Daoy (cell line): ENCODE measurements around the gene STX4. TPM values are rescaled to one million over a fixed set of nuclear protein-coding genes. Genes with fewer than 3 reads are reported as not detected.

Experiments used
- DNase-seq: peaks from one replicate; pipeline ENCODE4 v3.0.0-alpha.2; 2015; ENCODE audit warnings: low read depth
- total RNA-seq: library from RNA; depleted of rRNA; stranded (reverse); fragments of >200 nt; shearing (Covaris generic); gene quantifications from 2 replicates; pipeline ENCODE4 v1.2.3, GENCODE V29; 2014

Gene STX4
- total RNA-seq, 1 experiment from 2014 or later = 16.1 TPM

GRCh38 chr16:31064882-31065461, 31.6 kb downstream of the STX4 start:
- DNase-seq = peak; percentile 79

DNA sequence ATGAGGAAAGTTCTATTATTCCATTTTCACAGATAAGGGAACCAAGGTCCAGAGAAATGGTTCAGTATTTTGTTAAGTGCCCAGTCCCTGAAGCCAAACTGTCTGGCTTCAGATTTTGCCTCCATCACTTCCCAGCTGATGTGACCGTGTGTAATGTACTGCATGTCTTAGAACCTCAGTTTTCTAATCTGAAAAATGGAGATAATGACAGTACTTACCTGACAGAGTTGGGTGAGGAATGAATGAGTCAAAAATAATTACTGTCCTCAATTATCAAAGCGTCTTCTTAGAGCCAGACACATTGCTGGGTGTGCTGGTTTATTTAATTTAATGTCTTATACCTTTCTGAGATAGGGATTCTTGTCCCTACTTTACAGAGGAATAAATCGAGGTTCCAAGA, 34.0 kb downstream of the STX4 start:
- no peak for DNase-seq

GRCh38 chr16:31071861-31072260, 38.5 kb downstream of the STX4 start:
- peak; percentile 59 for DNase-seq

GRCh38 chr16:31072540-31073141, 39.3 kb downstream of the STX4 start:
- peak; percentile 55 for DNase-seq

GRCh38 chr16:31073142-31073969, 40.0 kb downstream of the STX4 start:
- peak; percentile 92 for DNase-seq

GRCh38 chr16:31073970-31074813, 40.8 kb downstream of the STX4 start, which contains the start of the genes ZNF646 and ZNF668:
Gene ZNF646 (plus strand): TSS chr16:31074422. CDS start chr16:31076325, 1,903 bp downstream.
Gene ZNF668 (minus strand): TSS chr16:31074240. CDS start chr16:31064459, 9,781 bp downstream.
- peak; percentile 99 for DNase-seq

DNA sequence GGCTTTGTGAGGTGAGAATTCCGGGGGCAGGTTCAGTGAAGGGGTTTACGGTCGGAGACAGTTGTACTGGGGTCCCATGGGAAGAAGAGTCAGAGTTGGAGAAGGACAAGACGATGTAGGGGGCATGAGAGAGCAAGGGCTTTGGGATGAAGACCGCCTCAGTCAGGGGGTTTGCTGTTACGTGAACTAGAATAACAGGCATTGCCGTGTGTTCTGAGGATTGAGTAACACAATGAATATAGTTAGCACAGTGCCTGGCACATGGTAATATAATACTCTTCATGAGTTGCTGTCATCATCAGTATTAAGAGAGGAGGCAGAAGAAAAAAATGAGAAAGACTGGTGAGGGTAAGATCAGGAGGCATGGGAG, 41.4 kb downstream of the STX4 start:
- DNase-seq = no peak

DNA sequence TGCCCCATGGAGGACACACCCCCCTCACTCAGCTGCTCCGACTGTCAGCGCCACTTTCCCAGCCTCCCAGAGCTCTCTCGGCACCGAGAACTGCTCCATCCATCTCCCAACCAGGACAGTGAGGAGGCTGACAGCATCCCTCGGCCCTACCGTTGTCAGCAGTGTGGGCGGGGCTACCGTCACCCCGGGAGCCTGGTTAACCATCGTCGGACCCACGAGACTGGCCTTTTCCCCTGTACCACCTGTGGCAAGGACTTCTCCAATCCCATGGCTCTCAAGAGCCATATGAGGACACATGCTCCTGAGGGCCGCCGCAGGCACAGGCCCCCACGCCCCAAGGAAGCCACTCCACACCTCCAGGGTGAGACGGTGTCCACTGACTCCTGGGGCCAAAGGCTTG, 43.0 kb downstream of the STX4 start:
- no peak for DNase-seq

DNA sequence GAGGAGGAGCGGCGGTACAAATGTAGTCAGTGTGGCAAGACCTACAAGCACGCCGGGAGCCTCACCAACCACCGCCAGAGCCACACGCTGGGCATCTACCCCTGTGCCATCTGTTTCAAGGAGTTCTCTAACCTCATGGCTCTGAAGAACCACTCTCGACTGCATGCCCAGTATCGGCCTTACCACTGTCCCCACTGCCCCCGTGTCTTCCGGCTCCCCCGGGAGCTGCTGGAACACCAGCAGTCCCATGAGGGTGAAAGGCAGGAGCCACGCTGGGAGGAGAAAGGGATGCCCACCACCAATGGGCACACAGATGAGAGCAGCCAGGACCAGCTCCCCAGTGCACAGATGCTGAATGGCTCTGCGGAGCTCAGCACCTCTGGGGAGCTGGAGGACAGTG, 43.7 kb downstream of the STX4 start:
- no peak for DNase-seq

DNA sequence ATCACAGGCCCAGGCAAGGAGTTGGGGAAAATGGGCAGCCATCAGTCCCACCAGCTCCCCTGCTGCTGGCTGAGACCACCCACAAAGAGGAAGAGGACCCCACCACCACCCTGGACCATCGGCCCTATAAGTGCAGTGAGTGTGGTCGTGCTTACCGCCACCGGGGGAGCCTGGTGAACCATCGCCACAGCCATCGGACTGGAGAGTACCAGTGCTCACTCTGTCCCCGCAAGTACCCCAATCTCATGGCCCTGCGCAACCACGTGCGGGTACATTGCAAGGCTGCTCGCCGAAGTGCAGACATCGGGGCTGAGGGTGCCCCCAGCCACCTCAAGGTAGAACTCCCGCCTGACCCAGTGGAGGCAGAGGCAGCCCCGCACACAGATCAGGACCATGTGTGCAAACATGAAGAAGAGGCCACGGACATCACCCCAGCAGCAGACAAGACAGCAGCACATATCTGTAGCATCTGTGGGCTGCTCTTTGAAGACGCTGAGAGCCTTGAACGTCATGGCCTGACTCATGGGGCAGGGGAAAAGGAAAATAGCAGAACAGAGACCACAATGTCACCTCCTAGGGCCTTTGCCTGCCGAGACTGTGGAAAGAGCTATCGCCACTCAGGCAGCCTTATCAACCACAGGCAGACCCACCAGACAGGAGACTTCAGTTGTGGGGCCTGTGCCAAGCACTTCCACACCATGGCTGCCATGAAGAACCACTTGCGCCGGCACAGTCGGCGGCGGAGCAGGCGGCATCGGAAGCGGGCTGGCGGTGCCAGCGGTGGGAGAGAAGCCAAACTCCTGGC, 44.4 kb downstream of the STX4 start:
- DNase-seq = no peak

DNA sequence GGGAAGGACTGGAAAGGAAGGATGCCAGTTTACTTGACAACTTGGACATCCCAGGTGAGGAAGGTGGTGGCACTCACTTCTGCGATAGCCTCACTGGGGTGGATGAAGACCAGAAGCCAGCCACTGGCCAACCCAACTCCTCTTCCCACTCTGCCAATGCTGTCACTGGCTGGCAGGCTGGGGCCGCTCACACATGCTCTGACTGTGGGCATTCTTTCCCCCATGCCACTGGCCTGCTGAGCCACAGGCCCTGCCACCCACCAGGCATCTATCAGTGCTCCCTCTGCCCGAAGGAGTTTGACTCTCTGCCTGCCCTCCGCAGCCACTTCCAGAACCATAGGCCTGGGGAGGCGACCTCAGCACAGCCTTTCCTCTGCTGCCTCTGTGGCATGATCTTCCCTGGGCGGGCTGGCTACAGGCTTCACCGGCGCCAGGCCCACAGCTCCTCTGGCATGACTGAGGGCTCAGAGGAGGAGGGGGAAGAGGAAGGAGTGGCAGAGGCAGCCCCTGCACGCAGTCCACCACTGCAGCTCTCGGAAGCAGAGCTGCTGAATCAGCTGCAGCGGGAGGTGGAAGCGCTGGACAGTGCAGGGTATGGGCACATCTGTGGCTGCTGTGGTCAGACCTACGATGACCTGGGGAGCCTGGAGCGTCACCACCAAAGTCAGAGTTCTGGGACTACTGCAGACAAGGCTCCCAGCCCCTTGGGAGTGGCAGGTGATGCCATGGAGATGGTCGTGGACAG, 45.4 kb downstream of the STX4 start:
- no peak for DNase-seq

DNA sequence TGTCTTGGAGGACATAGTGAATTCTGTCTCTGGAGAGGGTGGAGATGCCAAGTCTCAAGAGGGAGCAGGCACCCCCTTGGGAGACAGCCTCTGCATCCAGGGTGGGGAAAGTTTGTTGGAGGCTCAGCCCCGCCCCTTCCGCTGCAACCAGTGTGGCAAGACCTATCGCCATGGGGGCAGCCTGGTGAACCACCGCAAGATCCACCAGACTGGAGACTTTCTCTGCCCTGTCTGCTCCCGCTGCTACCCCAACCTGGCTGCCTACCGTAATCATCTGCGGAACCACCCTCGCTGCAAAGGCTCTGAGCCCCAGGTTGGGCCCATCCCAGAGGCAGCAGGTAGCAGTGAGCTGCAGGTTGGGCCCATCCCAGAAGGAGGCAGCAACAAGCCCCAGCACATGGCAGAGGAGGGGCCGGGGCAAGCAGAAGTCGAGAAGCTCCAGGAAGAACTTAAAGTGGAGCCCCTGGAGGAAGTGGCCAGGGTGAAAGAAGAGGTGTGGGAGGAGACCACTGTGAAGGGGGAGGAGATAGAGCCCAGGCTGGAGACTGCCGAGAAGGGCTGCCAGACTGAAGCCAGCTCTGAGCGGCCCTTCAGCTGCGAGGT, 46.1 kb downstream of the STX4 start:
- DNase-seq = no peak

- no peak for DNase-seq
Measured at GRCh38 chr16:31080035-31080629, 46.8 kb downstream of the STX4 start.

- DNase-seq = no peak
Measured at GRCh38 chr16:31080756-31081419, 47.5 kb downstream of the STX4 start.

DNA sequence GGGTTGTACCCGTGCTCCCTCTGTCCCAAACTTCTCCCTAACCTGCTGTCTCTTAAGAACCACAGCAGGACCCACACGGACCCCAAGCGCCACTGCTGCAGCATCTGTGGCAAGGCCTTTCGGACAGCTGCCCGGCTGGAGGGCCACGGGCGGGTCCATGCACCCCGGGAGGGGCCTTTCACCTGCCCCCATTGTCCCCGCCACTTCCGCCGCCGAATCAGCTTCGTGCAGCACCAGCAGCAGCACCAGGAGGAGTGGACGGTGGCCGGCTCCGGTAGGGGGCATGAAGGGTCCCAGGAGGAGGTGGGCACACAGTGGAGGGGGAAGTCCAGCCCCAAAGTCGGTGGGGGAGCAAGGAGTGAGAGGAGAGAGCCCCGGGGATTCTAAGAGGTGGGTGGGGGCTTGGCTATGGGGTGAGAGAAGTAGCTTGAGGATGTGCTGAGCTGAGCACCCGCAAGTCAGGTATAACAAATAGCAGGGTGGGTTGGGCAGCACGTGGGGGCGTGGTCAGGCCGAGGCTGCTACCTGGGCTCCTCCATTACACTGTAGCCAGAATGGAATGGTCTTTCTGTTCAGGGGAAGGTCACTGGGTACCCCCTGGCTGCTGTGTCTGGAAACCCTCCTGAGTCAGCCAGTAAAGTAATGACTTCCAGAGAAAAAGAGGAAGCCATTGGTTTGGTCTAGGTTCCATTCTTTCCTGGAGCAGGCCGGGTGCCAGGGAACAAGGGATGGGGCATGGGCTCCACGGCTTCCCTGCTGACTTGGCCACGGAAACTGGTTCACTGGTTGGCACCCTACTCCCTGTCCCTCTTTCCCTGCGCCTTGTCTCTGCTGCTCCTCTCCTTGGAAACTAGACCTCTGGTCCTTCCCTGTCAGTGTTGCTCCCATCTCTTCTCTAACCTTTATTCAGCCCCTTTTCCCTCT, 48.3 kb downstream of the STX4 start:
- no peak for DNase-seq

GRCh38 chr16:31082368-31083045, 49.1 kb downstream of the STX4 start:
- no peak for DNase-seq

GRCh38 chr16:31083081-31083480, 49.7 kb downstream of the STX4 start:
- no peak for DNase-seq
